Body of pancreas (tissue), 4 donors: Measurements from ENCODE around the gene WRAP73. TPM values are rescaled to one million over a fixed set of nuclear protein-coding genes. Genes with fewer than 3 reads are reported as not detected.

Source experiments
- ATAC-seq: fragments of 150-250 bp; one replicate; pipeline ENCODE4 v1.9.1; 2016
- DNase-seq, 4 donors: peaks; one replicate each; pipeline ENCODE4 v3.0.0-alpha.2; 2019
- H3K27ac ChIP-seq, 4 donors: fragments of 200-600 bp; sonication (generic); 1 replicate in 3 of 4; 2 replicates in 1 of 4; pipeline versions ENCODE4 v1.5.1 to v1.6.1; 2016 to 2019; ENCODE audit warnings: mild to moderate bottlenecking in 1 of 4, mixed read lengths in 1 of 4, moderate library complexity in 1 of 4
- H3K27me3 ChIP-seq, 2 donors: fragments of 200-600 bp; sonication (generic); one replicate each; pipeline ENCODE4 v1.6.0; 2016; ENCODE audit warnings: mild to moderate bottlenecking in 1 of 2
- H3K36me3 ChIP-seq, 2 donors: fragments of 200-600 bp; sonication (generic); replicated peaks in 1 of 2; 2 replicates each; pipeline ENCODE4 v1.5.1; 2016; ENCODE audit warnings: low read depth in 2 of 2; ENCODE audit not compliant: insufficient read depth in 1 of 2
- H3K4me1 ChIP-seq: fragments of 200-600 bp; sonication (generic); one replicate; pipeline ENCODE4 v1.6.0; 2016
- H3K4me3 ChIP-seq, 2 donors: fragments of 200-600 bp; sonication (generic); 1 replicate in 1 of 2; 2 replicates in 1 of 2; pipeline ENCODE4 v1.5.1; 2016 to 2019
- H3K9me3 ChIP-seq, 3 donors: fragments of 200-600 bp; sonication (generic); 1 replicate in 2 of 3; 2 replicates in 1 of 3; pipeline ENCODE4 v1.5.1; 2016
- CTCF ChIP-seq, 7 experiments: fragments of 450-650 bp in 4 of 7; fragments of 200-600 bp in 3 of 7; sonication (generic) in 3 of 7; IDR thresholded peaks; one replicate each; pipeline ENCODE4 v1.5.1; 2016 to 2019; ENCODE audit warnings: antibody characterized with exemption in 7 of 7
- POLR2A ChIP-seq, 3 donors: fragments of 450-650 bp; IDR thresholded peaks; one replicate each; pipeline ENCODE4 v1.6.1; 2016; ENCODE audit warnings: antibody characterized with exemption in 3 of 3, mild to moderate bottlenecking in 2 of 3
- WGBS, 2 donors: methylation state at CpG; one replicate each; pipeline ENCODE4 v1.1.5; 2017; 5-methylcytosine and 5-hydroxymethylcytosine counted together
- intact Hi-C: fragments of 100-400 bp; cut with DNase I; formaldehyde crosslinking; loops from one replicate; pipeline ENCODE4 v1.15.1; 2023
- total RNA-seq, 2 donors: library from RNA; depleted of rRNA; stranded (reverse); fragments of >200 nt; gene quantifications; one replicate each; pipeline ENCODE4 v1.1.0, GENCODE V29; 2016

The WRAP73 gene
- total RNA-seq, 2 donors from 2014 or later: 7.8 to 35.6 TPM

- Histone ChIP-seq H3K27me3 (no peaks in the 10 kb centered on the region), H3K36me3 (no peaks in the 10 kb centered on the region), H3K4me1 (peaks cover 5% of the 10 kb centered on the region), H3K27ac (no peak overlapping the region), H3K4me3 (no peak overlapping the region), H3K9me3 (no peaks in the 10 kb centered on the region)
- intact Hi-C loops: no loop called here
- no peak for TF ChIP-seq POLR2A (IDR thresholded peaks at IDR 0.05)
- no peak for TF ChIP-seq CTCF (IDR thresholded peaks at IDR 0.05)
- ATAC-seq (no peak), DNase-seq (no peak)
- 91 to 92% methylated on average over 9 of the region's 9 CpGs for WGBS, 2 donors
These were observed 30.0 kb upstream of the WRAP73 start for GRCh38 chr1:3679799-3680453.

GRCh38 chr1:3679098-3679555 lies 29.2 kb upstream of the WRAP73 start:
- Histone ChIP-seq H3K27ac (no peak overlapping the region), H3K27me3 (no peaks in the 10 kb centered on the region), H3K4me3 (no peak overlapping the region), H3K9me3 (no peaks in the 10 kb centered on the region), H3K4me1 (peaks cover 11% of the 10 kb centered on the region), H3K36me3 (no peaks in the 10 kb centered on the region)
- WGBS, 2 donors: 80 to 91% methylated on average over 10 to 17 of the region's 18 CpGs
- ATAC-seq: no peak
- DNase-seq: no peak
- no peak for TF ChIP-seq POLR2A (IDR thresholded peaks at IDR 0.05)
- no peak for TF ChIP-seq CTCF (IDR thresholded peaks at IDR 0.05)
- intact Hi-C loops: no loop called here

GRCh38 chr1:3678361-3679097 lies 28.6 kb upstream of the WRAP73 start:
- ATAC-seq (no peak), DNase-seq (no peak)
- intact Hi-C loops: no loop called here
- Histone ChIP-seq H3K27ac (no peak overlapping the region), H3K4me1 (peaks cover 14% of the 10 kb centered on the region), H3K36me3 (no peaks in the 10 kb centered on the region), H3K9me3 (no peaks in the 10 kb centered on the region), H3K4me3 (no peak overlapping the region), H3K27me3 (no peaks in the 10 kb centered on the region)
- no peak for TF ChIP-seq CTCF (IDR thresholded peaks at IDR 0.05)
- TF ChIP-seq POLR2A (IDR thresholded peaks at IDR 0.05): no peak
- 73 to 86% methylated on average over 14 to 21 of the region's 21 CpGs for WGBS, 2 donors

- no peaks in the 10 kb centered on the region for H3K36me3 ChIP-seq
- H3K27ac ChIP-seq: no peak overlapping the region
- 60 to 79% methylated on average over 5 of the region's 5 CpGs for WGBS, 2 donors
- H3K4me3 ChIP-seq: no peak overlapping the region
- no peak for ATAC-seq
- DNase-seq: no peak
- peaks cover 14% of the 10 kb centered on the region for H3K4me1 ChIP-seq
- intact Hi-C loops: no loop called here
- H3K9me3 ChIP-seq: no peaks in the 10 kb centered on the region
- TF ChIP-seq POLR2A (IDR thresholded peaks at IDR 0.05): no peak
- TF ChIP-seq CTCF (IDR thresholded peaks at IDR 0.05): no peak
- H3K27me3 ChIP-seq: no peaks in the 10 kb centered on the region
These were observed 27.6 kb upstream of the WRAP73 start for GRCh38 chr1:3677484-3677883.
